A549 (cell line): ENCODE data around the gene DCLK3. TPM values are rescaled to one million over a fixed set of nuclear protein-coding genes. Genes with fewer than 3 reads are reported as not detected.

Source experiments
- ATAC-seq, 2 experiments: fragments of 200-7000 bp in 1 of 2; fragments of >200 bp in 1 of 2; cut with Nextera tagmentation in 1 of 2; cut with Tn5 transposase in 1 of 2; 3 replicates each; pipeline versions ENCODE4 v1.8.0 to v1.9.1; 2018 to 2020; ENCODE audit warnings: mild to moderate bottlenecking in 1 of 2, moderate library complexity in 1 of 2
- CTCF ChIA-PET: fragments of 300-600 bp; sonication (Branson Sonifier 250); formaldehyde crosslinking; extraction: SDS; loops from one replicate; lab custom pipeline; 2021; ENCODE audit warnings: antibody characterized with exemption, inconsistent platforms; lab: Yijun Ruan, JAX
- POLR2A ChIA-PET: fragments of 350-600 bp; formaldehyde crosslinking; extraction: SDS; loops from one replicate; lab custom pipeline; 2021; ENCODE audit warnings: antibody characterized with exemption, inconsistent platforms; lab: Yijun Ruan, JAX
- DNase-seq, 2 experiments: peaks; one replicate each; pipeline versions ENCODE4 v3.0.0 to v3.0.0-alpha.2; 2011 to 2016; ENCODE audit warnings: low read depth in 1 of 2, low spot score in 1 of 2
- FAIRE-seq: peaks from 2 replicates; lab custom pipeline; 2011; peaks lifted over from hg19 to GRCh38; lab: Jason Lieb, UNC
- H3K27ac ChIP-seq, 2 experiments: fragments of >200 bp; sonication (Bioruptor Twin); formaldehyde crosslinking; 3 replicates each; pipeline ENCODE4 v1.5.1; 2016 to 2017
- H3K4me1 ChIP-seq: fragments of >200 bp; sonication (Bioruptor Twin); formaldehyde crosslinking; 3 replicates; pipeline ENCODE4 v1.6.1; 2016
- H3K4me2 ChIP-seq: fragments of >200 bp; sonication (Bioruptor Twin); formaldehyde crosslinking; 3 replicates; pipeline ENCODE4 v1.6.1; 2016
- H3K4me3 ChIP-seq: fragments of >200 bp; sonication (Bioruptor Twin); formaldehyde crosslinking; 3 replicates; pipeline ENCODE4 v1.5.1; 2016
- H3K9me3 ChIP-seq: fragments of >200 bp; sonication (Bioruptor Twin); formaldehyde crosslinking; 3 replicates; pipeline ENCODE4 v1.6.1; 2016
- CBX2 ChIP-seq: fragments of 200-600 bp; sonication (generic); IDR thresholded peaks from 2 replicates; pipeline ENCODE4 v1.6.1; 2016; ENCODE audit warnings: low read depth, mild to moderate bottlenecking, borderline replicate concordance
- CEBPB ChIP-seq, 2 experiments: fragments of >200 bp in 1 of 2; sonication (Bioruptor Twin) in 1 of 2; formaldehyde crosslinking in 1 of 2; IDR thresholded peaks; 2 replicates each; pipeline ENCODE4 v1.6.1; 2012 to 2016
- CHD2 ChIP-seq: fragments of 150-350 bp; IDR thresholded peaks from 2 replicates; pipeline ENCODE4 v1.6.1; 2014; ENCODE audit warnings: low read length; ENCODE audit not compliant: partially characterized antibody
- CHD4 ChIP-seq: fragments of 200-600 bp; sonication (generic); IDR thresholded peaks from 2 replicates; pipeline ENCODE4 v1.6.1; 2016; ENCODE audit warnings: antibody characterized with exemption, mild to moderate bottlenecking, borderline replicate concordance
- EHF ChIP-seq: fragments of 250-450 bp; sonication (Bioruptor Pico); IDR thresholded peaks from 2 replicates; pipeline ENCODE4 v1.5.0; 2020; ENCODE audit warnings: mild to moderate bottlenecking
- EP300 ChIP-seq, 2 experiments: fragments of >200 bp; sonication (Bioruptor Twin); formaldehyde crosslinking; IDR thresholded peaks; 2 replicates in 1 of 2; 3 replicates in 1 of 2; pipeline ENCODE4 v1.6.1; 2016 to 2017
- ESRRA ChIP-seq: fragments of 150-350 bp; IDR thresholded peaks from 2 replicates; pipeline ENCODE4 v1.6.1; 2014; ENCODE audit warnings: mild to moderate bottlenecking, low read length, borderline replicate concordance
- FOSB ChIP-seq: fragments of 250-450 bp; sonication (Bioruptor Pico); IDR thresholded peaks from 2 replicates; pipeline ENCODE4 v1.5.0; 2020; ENCODE audit warnings: mild to moderate bottlenecking, moderate library complexity
- FOXS1 ChIP-seq: fragments of 250-450 bp; sonication (Bioruptor Pico); IDR thresholded peaks from 2 replicates; pipeline ENCODE4 v1.5.0; 2020; ENCODE audit warnings: mild to moderate bottlenecking, moderate library complexity
- GATA3 ChIP-seq: IDR thresholded peaks from 2 replicates; pipeline ENCODE4 v1.6.1; 2012; ENCODE audit warnings: borderline replicate concordance
- HDAC2 ChIP-seq: fragments of 200-600 bp; sonication (generic); IDR thresholded peaks from 2 replicates; pipeline ENCODE4 v1.6.1; 2016
- HEYL ChIP-seq: fragments of 250-450 bp; sonication (Bioruptor Pico); IDR thresholded peaks from 2 replicates; pipeline ENCODE4 v1.8.0; 2021; ENCODE audit warnings: mild to moderate bottlenecking, moderate library complexity
- JUN ChIP-seq, 2 experiments: fragments of >200 bp; sonication (Bioruptor Twin); formaldehyde crosslinking; IDR thresholded peaks; 2 replicates in 1 of 2; 3 replicates in 1 of 2; pipeline ENCODE4 v1.6.1; 2016 to 2017
- KDM5A ChIP-seq: fragments of 200-600 bp; sonication (generic); IDR thresholded peaks from 2 replicates; pipeline ENCODE4 v1.6.1; 2016; ENCODE audit warnings: antibody characterized with exemption, mild to moderate bottlenecking
- MAZ ChIP-seq: fragments of 150-350 bp; IDR thresholded peaks from 2 replicates; pipeline ENCODE4 v1.6.1; 2014; ENCODE audit warnings: antibody characterized with exemption, low read depth, low read length, borderline replicate concordance
- MYC ChIP-seq: IDR thresholded peaks from 2 replicates; pipeline ENCODE4 v1.6.1; 2012; ENCODE audit warnings: mild to moderate bottlenecking, inconsistent platforms, low read length, improper control_type of control experiment, borderline replicate concordance
- NPAS2 ChIP-seq: fragments of 250-450 bp; sonication (Bioruptor Pico); IDR thresholded peaks from 2 replicates; pipeline ENCODE4 v1.8.0; 2022; ENCODE audit warnings: mild to moderate bottlenecking, moderate library complexity, borderline replicate concordance
- NR3C1 ChIP-seq: fragments of >200 bp; sonication (Bioruptor Twin); formaldehyde crosslinking; IDR thresholded peaks from 3 replicates; pipeline ENCODE4 v1.6.1; 2017
- POLR2A ChIP-seq: IDR thresholded peaks from 2 replicates; pipeline ENCODE4 v1.6.1; 2012; ENCODE audit warnings: mild to moderate bottlenecking, low read length
- POLR2AphosphoS2 ChIP-seq: conservative IDR thresholded peaks from 2 replicates; pipeline ENCODE4 v1.6.1; 2012; ENCODE audit warnings: low read length, improper control_type of control experiment, inconsistent platforms
- RCOR1 ChIP-seq: fragments of 150-350 bp; IDR thresholded peaks from 2 replicates; pipeline ENCODE4 v1.6.1; 2014; ENCODE audit warnings: antibody characterized with exemption, low read length, low read depth
- RFX5 ChIP-seq: fragments of 450-650 bp; IDR thresholded peaks from 2 replicates; pipeline ENCODE4 v1.7.1; 2014; ENCODE audit warnings: antibody characterized with exemption, mild to moderate bottlenecking, moderate library complexity
- TFCP2L1 ChIP-seq: fragments of 250-450 bp; sonication (Bioruptor Pico); IDR thresholded peaks from 2 replicates; pipeline ENCODE4 v1.5.0; 2021; ENCODE audit warnings: mild to moderate bottlenecking
- ZSCAN20 ChIP-seq: fragments of 250-450 bp; sonication (Bioruptor Pico); IDR thresholded peaks from 2 replicates; pipeline ENCODE4 v1.8.0; 2022; ENCODE audit warnings: mild to moderate bottlenecking, moderate library complexity
- WGBS: methylation state at CpG from one replicate; pipeline ENCODE4 v1.1.6; 2017; ENCODE audit errors: missing lambda C conversion rate; 5-methylcytosine and 5-hydroxymethylcytosine counted together
- polyA plus RNA-seq, 4 experiments: library from polyadenylated mRNA; depleted of rRNA in 3 of 4; stranded (reverse); fragments of >200 nt; fragmentation: RNase III in 1 of 4; extraction: RNeasy Plus Mini Kit Qiagen cat#74134 plus additional on column Dnase treatment in 1 of 4; gene quantifications; 2 replicates in 3 of 4; 3 replicates in 1 of 4; pipeline ENCODE4 v1.2.3, GENCODE V29; 2011 to 2017
- TF ChIP-seq, protein P1 (sequence below): fragments of >200 bp; sonication (Bioruptor Twin); formaldehyde crosslinking; IDR thresholded peaks from 2 replicates; pipeline ENCODE4 v1.6.1; 2016
- TF ChIP-seq, protein P2 (sequence below): fragments of >200 bp; sonication (Bioruptor Twin); formaldehyde crosslinking; IDR thresholded peaks from 3 replicates; pipeline ENCODE4 v1.6.1; 2016

The DCLK3 gene
- polyA plus RNA-seq, 2 of the 4 experiments (the other 2 are of a cell fraction): not detected

DNA sequence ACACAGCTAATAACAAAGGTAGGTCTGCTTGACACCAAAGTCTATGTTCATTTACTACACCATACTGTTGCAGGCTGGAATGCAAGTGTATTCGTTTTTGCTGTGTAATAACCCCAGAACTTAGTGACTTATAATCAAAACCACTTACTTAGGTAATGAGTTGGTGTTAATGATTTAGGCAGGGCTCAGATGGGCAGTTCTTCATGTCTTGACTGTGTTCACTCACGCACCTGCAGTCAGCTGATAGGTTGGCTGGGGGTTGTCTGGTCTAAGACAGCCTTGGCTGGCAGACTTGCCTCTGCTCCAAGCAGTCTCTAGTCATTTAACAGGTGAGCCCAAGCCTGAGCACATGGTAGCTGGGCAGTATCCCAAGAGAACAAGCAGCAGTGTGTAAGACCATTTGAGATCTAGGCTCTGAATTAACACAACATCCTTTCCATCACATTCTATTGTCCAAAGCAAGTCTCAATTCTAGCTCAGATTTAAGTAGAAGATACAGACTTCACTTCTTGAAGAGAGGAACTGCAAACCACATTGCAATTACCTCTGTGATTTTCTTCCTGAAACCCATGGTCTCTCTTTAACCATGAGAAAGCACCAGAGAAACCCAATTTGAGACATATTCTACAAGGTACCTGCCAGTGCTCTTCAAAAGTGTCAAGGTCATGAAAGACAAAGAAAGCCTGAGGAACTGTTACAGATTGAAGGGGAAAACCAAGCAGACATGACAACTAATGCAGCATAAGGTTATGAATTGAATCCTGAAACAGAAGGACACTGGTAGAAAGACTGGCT lies 13.3 kb upstream of the DCLK3 start:
- WGBS: 8% methylated on average over 2 of the region's 2 CpGs
- FAIRE-seq (no peak), ATAC-seq (peak in 1 of 2 experiments; percentile 24; a peak in 1 of 6 replicates)
- Histone ChIP-seq H3K9me3 (no peaks in the 10 kb centered on the region), H3K4me3 (no peak overlapping the region), H3K4me2 (no peak overlapping the region)
- POLR2A ChIA-PET: no interaction called here
- TF ChIP-seq EHF (CRISPR knock-in tag) (no peak), ESRRA (no peak), CHD2 (no peak), CBX2 (no peak), CHD4 (no peak), EP300 (IDR thresholded peaks at IDR 0.05) (no peak)
- TF ChIP-seq, protein P1, sequence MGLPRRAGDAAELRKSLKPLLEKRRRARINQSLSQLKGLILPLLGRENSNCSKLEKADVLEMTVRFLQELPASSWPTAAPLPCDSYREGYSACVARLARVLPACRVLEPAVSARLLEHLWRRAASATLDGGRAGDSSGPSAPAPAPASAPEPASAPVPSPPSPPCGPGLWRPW: no peak
- TF ChIP-seq, all 56 proteins: peak for 0
- no peak overlapping the region for H3K27ac ChIP-seq
- H3K4me1 ChIP-seq: no peaks in the 10 kb centered on the region
- no peak for DNase-seq
- CTCF ChIA-PET: interaction anchor here (0.6 kb wide), 1 partner anchor 1103 kb away, joined by 3 read pairs; no protein-coding TSS in a partner anchor

DNA sequence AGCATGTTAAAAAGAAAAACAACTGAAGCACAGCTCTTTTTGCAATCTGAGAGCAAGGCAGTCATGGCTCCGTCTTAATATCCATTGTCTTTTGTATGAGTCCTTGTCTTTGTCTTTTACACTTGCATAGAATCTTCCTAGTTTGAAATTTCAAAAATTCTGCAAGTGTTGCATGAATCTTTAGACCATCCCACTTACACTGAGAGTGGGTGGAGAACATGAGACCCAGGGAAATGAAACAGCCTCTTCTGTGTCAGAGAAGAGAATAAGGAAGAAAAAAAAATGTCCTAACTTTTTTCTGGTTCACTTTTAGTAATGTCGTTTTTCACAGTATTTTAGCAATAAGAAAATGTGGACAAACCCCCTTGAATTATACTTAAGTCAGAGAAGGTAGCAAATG lies 12.1 kb upstream of the DCLK3 start:
- FAIRE-seq: no peak
- POLR2A ChIA-PET: no interaction called here

DNA sequence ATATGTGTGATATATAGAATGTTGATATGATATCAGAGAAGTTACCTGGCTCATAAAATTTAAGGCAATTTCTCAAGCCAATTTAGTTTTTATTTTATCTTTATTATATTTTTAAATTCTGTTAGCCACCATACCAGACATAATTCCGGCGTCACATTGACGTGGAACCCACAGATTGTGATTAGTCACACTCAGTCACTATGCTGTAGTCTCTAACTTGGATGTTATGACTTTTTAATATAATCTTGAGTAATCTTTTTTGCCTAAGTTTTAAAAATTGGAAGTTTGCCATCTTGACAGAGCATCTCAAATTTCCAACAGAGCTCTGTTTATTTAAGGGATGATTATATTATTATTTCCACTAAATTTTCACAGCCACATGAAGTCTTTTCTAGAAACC lies 9.7 kb upstream of the DCLK3 start:
- no peak for DNase-seq
- ATAC-seq: no peak
- no peaks in the 10 kb centered on the region for H3K4me1 ChIP-seq
- ChIA-PET POLR2A (no interaction called here), CTCF (no interaction called here)
- no peak overlapping the region for H3K4me2 ChIP-seq
- no peaks in the 10 kb centered on the region for H3K9me3 ChIP-seq
- H3K4me3 ChIP-seq: no peak overlapping the region
- no peak overlapping the region for H3K27ac ChIP-seq
- 17% methylated on average over 3 of the region's 3 CpGs for WGBS
- TF ChIP-seq JUN (IDR thresholded peaks at IDR 0.05): no peak
- FAIRE-seq: no peak

More for the DNA sequence above, 12.1 kb upstream of the DCLK3 start:
- DNase-seq (no peak), ATAC-seq (no peak)
- WGBS: 18% methylated on average over 2 of the region's 2 CpGs
- CTCF ChIA-PET: no interaction called here
- no peak overlapping the region for H3K27ac ChIP-seq
- H3K4me1 ChIP-seq: no peaks in the 10 kb centered on the region
- H3K4me3 ChIP-seq: no peak overlapping the region
- H3K4me2 ChIP-seq: no peak overlapping the region
- H3K9me3 ChIP-seq: no peaks in the 10 kb centered on the region
- TF ChIP-seq JUN (IDR thresholded peaks at IDR 0.05): no peak
- no peak for TF ChIP-seq FOSB (CRISPR knock-in tag)
- TF ChIP-seq HEYL: no peak
- TF ChIP-seq, all 56 proteins: peak for 0

DNA sequence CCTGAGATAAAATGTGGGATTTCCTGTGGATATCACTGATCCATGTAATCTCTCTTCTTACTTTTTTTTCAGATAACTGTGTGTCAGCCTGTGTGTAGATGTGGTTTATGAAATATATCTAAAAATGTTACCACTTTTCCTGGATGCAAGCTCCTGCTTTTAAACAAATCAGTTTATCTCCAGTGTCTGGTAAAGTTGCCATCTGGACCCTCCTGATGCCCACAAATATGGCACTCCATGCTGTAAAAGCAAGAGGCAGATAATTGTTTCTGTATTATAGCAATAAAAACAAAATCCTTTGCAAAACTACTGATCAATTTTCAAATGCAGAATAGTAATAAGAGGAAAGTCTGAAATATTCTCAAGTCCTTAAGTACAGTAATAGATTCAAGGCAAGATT lies 7.6 kb upstream of the DCLK3 start:
- CTCF ChIA-PET: no interaction called here
- no peak for ATAC-seq
- POLR2A ChIA-PET: no interaction called here

More for the DNA sequence above, 7.6 kb upstream of the DCLK3 start:
- H3K9me3 ChIP-seq: no peaks in the 10 kb centered on the region
- H3K4me2 ChIP-seq: no peak overlapping the region
- H3K4me3 ChIP-seq: no peak overlapping the region
- no peaks in the 10 kb centered on the region for H3K4me1 ChIP-seq
- DNase-seq: no peak
- no peak for FAIRE-seq
- no peak overlapping the region for H3K27ac ChIP-seq
- no peak for TF ChIP-seq CHD4
- TF ChIP-seq FOXS1: no peak
- no peak for TF ChIP-seq RCOR1
- no peak for TF ChIP-seq RFX5
- no peak for TF ChIP-seq CHD2
- no peak for TF ChIP-seq HDAC2
- no peak for TF ChIP-seq MAZ
- no peak for TF ChIP-seq POLR2A
- no peak for TF ChIP-seq POLR2AphosphoS2
- no peak for TF ChIP-seq KDM5A
- no peak for TF ChIP-seq TFCP2L1 (CRISPR knock-in tag)
- no peak for TF ChIP-seq CEBPB (IDR thresholded peaks at IDR 0.05)
- no peak for TF ChIP-seq GATA3
- TF ChIP-seq NR3C1: no peak
- no peak for TF ChIP-seq MYC
- no peak for TF ChIP-seq NPAS2
- TF ChIP-seq, protein P2, sequence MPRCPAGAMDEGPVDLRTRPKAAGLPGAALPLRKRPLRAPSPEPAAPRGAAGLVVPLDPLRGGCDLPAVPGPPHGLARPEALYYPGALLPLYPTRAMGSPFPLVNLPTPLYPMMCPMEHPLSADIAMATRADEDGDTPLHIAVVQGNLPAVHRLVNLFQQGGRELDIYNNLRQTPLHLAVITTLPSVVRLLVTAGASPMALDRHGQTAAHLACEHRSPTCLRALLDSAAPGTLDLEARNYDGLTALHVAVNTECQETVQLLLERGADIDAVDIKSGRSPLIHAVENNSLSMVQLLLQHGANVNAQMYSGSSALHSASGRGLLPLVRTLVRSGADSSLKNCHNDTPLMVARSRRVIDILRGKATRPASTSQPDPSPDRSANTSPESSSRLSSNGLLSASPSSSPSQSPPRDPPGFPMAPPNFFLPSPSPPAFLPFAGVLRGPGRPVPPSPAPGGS: no peak
- no peak for TF ChIP-seq ZSCAN20 (CRISPR knock-in tag)
- TF ChIP-seq, all 56 proteins: peak for 0
